ENCODE data around the gene TMEM11. TPM values are rescaled to one million over a fixed set of nuclear protein-coding genes. Genes with fewer than 3 reads are reported as not detected.

Gene TMEM11
- polyA plus RNA-seq, 1 donor (not counting 4 experiments of a cell fraction or from before 2014, with no cell fraction given): 40.1 TPM

DNA sequence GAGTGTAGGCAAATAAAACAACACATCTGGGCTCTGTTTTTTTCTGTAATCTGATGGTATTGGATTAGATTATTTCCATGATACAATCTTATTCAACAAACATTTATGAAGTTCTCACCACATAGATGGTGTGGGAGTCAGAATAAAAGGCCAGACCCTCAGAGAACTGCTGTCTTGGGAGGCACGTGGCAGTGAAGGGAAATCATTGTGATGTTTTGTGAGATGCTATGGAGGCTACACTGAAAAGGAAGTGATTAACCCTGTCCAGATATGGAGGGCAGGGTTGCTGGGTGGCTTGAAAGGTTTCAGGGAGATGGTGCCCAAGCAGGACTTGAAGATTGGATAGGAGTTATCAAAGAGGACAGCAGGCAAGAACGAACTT, 51.6 kb downstream of the TMEM11 start:
- Histone ChIP-seq H3K9ac (ENCODE audit: control insufficient read depth, extremely low read depth, insufficient read depth, low read length) (no peak overlapping the region), H3K27ac (ENCODE audit: control insufficient read depth, insufficient read depth, low read length) (no peak overlapping the region)
- no peak for DNase-seq (ENCODE audit: low read depth, low spot score)

DNA sequence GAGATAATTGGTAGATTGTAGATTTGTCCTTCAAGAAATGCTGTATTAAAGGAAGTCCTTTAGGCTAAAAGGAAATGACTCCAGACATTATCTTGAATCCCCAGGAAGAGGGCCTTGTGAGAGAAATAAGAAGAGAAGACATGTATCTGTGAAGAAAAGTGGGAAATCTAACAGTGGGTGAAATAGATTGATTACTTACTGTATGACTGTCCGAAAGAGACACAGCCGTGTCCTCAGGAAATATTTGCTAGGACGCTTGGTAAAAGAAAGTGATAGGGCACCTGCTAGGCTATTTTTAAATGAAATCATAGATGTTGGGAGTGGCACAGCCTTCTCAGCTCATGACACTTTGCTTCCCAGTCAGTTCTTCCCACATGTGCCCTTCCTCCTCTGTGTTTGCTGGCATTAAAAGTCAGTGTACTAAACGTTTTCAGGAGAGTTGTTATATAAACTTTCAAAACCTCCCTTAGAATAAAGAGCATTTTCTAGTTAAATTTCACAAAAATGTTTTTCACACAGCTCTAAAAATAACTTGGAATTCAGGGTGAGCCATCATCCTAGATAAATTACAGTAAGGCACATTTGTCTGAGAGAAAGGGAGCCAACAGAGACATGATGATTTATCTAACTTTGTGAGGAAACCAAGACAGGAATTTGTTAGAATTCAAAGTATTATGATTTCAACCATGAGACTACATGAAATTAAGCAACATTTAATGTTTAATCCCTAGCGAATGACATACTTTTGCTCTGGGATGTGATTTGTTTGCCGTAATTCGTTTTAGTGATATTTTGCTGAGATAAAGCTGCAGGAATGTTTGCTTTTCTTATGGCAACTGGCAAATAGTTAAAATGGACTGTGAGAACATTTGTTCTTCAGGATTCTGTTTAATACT, 52.2 kb downstream of the TMEM11 start:
- Histone ChIP-seq H3K4me2 (ENCODE audit: control insufficient read depth, extremely low read depth, insufficient read depth, low read depth, low read length) (no peak overlapping the region), H3K9me3 (ENCODE audit: control insufficient read depth, low read depth, low read length) (no peaks in the 10 kb centered on the region), H3K9ac (ENCODE audit: control insufficient read depth, extremely low read depth, insufficient read depth, low read length) (no peak overlapping the region), H3K36me3 (ENCODE audit: control insufficient read depth in 2 of 2, extremely low read depth in 1 of 2, insufficient read depth in 2 of 2, low read length in 2 of 2) (no peaks in the 10 kb centered on the region), H3K79me2 (ENCODE audit: control insufficient read depth, insufficient read depth, low read length) (no peaks in the 10 kb centered on the region), H3K9me1 (ENCODE audit: control insufficient read depth, extremely low read depth, insufficient read depth, low read length) (no peaks in the 10 kb centered on the region), H4K20me1 (ENCODE audit: control insufficient read depth, extremely low read depth, insufficient read depth, low read length) (no peaks in the 10 kb centered on the region), H3K27ac (ENCODE audit: control insufficient read depth, insufficient read depth, low read length) (no peak overlapping the region), H3K4me3 (ENCODE audit: control insufficient read depth in 2 of 3, extremely low read depth in 1 of 3, insufficient read depth in 2 of 3, low read depth in 1 of 3, low read length in 3 of 3) (no peak overlapping the region), H3K4me1 (ENCODE audit: control insufficient read depth, extremely low read depth, insufficient read depth, low read length) (no peaks in the 10 kb centered on the region), H3K27me3 (ENCODE audit: control insufficient read depth, extremely low read depth, insufficient read depth, low read length) (no peaks in the 10 kb centered on the region), H2AFZ (ENCODE audit: control insufficient read depth, low read length) (no peak overlapping the region)
- no peak for FAIRE-seq
- no peak for DNase-seq (ENCODE audit: low read depth, low spot score)
- dilution Hi-C loops (cut with MboI; ENCODE audit: extremely low pct_ligation_motif_present, low sequenced_read_pairs): no loop called here
- TF ChIP-seq EZH2 (IDR thresholded peaks at IDR 0.05; ENCODE audit: low read length): no peak
- TF ChIP-seq, protein P1, sequence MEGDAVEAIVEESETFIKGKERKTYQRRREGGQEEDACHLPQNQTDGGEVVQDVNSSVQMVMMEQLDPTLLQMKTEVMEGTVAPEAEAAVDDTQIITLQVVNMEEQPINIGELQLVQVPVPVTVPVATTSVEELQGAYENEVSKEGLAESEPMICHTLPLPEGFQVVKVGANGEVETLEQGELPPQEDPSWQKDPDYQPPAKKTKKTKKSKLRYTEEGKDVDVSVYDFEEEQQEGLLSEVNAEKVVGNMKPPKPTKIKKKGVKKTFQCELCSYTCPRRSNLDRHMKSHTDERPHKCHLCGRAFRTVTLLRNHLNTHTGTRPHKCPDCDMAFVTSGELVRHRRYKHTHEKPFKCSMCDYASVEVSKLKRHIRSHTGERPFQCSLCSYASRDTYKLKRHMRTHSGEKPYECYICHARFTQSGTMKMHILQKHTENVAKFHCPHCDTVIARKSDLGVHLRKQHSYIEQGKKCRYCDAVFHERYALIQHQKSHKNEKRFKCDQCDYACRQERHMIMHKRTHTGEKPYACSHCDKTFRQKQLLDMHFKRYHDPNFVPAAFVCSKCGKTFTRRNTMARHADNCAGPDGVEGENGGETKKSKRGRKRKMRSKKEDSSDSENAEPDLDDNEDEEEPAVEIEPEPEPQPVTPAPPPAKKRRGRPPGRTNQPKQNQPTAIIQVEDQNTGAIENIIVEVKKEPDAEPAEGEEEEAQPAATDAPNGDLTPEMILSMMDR (optimal IDR thresholded peaks at IDR 0.05 in 1 of 3, IDR thresholded peaks at IDR 0.05 in 1 of 3, conservative IDR thresholded peaks at IDR 0.05 in 1 of 3; ENCODE audit: extremely low read depth in 1 of 3, insufficient read depth in 2 of 3, low read length in 3 of 3): no peak

More for the DNA sequence above, 51.6 kb downstream of the TMEM11 start:
- Histone ChIP-seq H2AFZ (ENCODE audit: control insufficient read depth, low read length) (no peak overlapping the region), H3K4me2 (ENCODE audit: control insufficient read depth, extremely low read depth, insufficient read depth, low read depth, low read length) (no peak overlapping the region), H3K36me3 (ENCODE audit: control insufficient read depth in 2 of 2, extremely low read depth in 1 of 2, insufficient read depth in 2 of 2, low read length in 2 of 2) (no peaks in the 10 kb centered on the region), H3K9me1 (ENCODE audit: control insufficient read depth, extremely low read depth, insufficient read depth, low read length) (no peaks in the 10 kb centered on the region), H3K27me3 (ENCODE audit: control insufficient read depth, extremely low read depth, insufficient read depth, low read length) (no peaks in the 10 kb centered on the region), H3K9me3 (ENCODE audit: control insufficient read depth, low read depth, low read length) (no peaks in the 10 kb centered on the region), H3K4me1 (ENCODE audit: control insufficient read depth, extremely low read depth, insufficient read depth, low read length) (no peaks in the 10 kb centered on the region), H3K4me3 (ENCODE audit: control insufficient read depth in 2 of 3, extremely low read depth in 1 of 3, insufficient read depth in 2 of 3, low read depth in 1 of 3, low read length in 3 of 3) (no peak overlapping the region), H3K79me2 (ENCODE audit: control insufficient read depth, insufficient read depth, low read length) (no peaks in the 10 kb centered on the region), H4K20me1 (ENCODE audit: control insufficient read depth, extremely low read depth, insufficient read depth, low read length) (no peaks in the 10 kb centered on the region)
- TF ChIP-seq, protein P1 (optimal IDR thresholded peaks at IDR 0.05 in 1 of 3, IDR thresholded peaks at IDR 0.05 in 1 of 3, conservative IDR thresholded peaks at IDR 0.05 in 1 of 3; ENCODE audit: extremely low read depth in 1 of 3, insufficient read depth in 2 of 3, low read length in 3 of 3): no peak
- TF ChIP-seq EZH2 (IDR thresholded peaks at IDR 0.05; ENCODE audit: low read length): no peak
- no peak for FAIRE-seq
- dilution Hi-C loops (cut with MboI; ENCODE audit: extremely low pct_ligation_motif_present, low sequenced_read_pairs): no loop called here

Data from keratinocyte (primary cell).